Measurements from ENCODE around the gene PNPO.
"Not testable (repeated sequence)": the region's sequence is repeated elsewhere in the genome, so short reads cannot be mapped to it uniquely, and the experiment has no call there.

GRCh38 chr17:47935468-47935867, 5.9 kb upstream of the PNPO start:
- not testable (repeated sequence) for TF ChIP-seq EP300, CTCF (IDR thresholded peaks at IDR 0.05)
